HG03097 (cell line): ENCODE measurements around the gene MDN1.
"Not testable (repeated sequence)": the region's sequence is repeated elsewhere in the genome, so short reads cannot be mapped to it uniquely, and the experiment has no call there.

ENCODE experiments used
- ATAC-seq: cut with Tn5 transposase; IDR thresholded peaks from one replicate; pipeline ENCODE4 v1.9.1; 2021; ENCODE audit not compliant: unreplicated experiment, low FRiP score

Gene MDN1

DNA sequence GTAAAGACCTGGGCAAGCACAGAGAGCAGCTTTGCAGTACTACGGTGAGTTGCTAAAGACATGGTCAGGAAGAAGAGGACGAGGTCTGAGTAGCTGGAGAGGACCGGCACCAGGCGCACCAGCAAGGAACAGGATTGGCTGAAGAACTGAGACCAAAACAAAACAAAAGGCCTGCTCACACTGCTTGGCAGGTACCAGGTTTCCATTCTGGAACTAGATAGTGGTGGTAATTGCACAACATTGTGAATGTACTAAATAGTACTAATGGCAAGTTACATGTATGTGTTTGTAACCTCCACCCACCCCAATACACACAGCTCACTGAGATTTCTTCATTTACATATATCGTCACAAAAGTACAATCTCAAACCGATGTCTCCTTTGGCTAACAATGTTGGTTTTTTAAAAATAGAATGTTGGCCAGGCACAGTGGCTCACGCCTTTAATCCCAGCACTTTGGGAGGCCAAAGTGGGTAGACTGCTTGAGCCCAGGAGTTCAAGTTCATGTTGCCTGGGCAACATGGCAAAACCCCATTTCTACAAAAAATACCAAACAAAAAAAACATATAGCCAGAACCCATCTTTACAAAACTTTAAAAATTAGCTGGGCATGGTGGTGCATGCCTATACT lies 148.5 kb downstream of the MDN1 start:
- ATAC-seq = no peak

GRCh38 chr6:89669002-89669401 lies 150.6 kb downstream of the MDN1 start:
- ATAC-seq = no peak

DNA sequence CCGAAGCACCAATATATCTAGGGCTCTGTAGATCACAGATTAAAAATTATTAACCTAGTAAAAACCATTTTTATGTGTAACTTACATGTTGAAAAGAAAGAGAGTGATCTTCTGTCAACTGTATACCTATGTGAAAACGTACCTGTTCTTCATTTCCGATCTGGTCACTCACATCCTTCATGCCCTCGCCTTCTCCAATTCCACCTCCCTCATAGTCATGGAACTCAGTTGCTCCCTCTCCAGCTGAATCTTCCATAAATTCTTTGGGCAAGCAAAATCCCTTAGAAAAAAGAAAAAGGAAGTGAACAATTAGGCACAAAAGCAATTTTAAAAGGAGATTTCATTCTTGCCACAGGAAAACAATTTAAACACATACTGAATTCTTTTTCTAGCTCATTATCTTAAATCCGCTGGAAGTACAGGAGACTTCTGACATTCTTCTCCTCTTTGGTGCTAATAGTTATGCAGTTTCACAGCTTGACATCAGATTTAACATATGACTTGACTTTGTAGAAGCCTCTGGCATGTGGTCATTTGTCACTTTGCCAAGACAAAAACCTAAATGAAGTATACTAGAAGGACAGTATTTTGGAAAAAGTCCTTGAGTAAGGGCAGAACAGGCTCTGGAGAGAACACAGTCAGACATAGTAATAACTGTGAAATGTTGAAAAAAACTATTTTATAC lies 151.6 kb downstream of the MDN1 start:
- ATAC-seq = no peak

DNA sequence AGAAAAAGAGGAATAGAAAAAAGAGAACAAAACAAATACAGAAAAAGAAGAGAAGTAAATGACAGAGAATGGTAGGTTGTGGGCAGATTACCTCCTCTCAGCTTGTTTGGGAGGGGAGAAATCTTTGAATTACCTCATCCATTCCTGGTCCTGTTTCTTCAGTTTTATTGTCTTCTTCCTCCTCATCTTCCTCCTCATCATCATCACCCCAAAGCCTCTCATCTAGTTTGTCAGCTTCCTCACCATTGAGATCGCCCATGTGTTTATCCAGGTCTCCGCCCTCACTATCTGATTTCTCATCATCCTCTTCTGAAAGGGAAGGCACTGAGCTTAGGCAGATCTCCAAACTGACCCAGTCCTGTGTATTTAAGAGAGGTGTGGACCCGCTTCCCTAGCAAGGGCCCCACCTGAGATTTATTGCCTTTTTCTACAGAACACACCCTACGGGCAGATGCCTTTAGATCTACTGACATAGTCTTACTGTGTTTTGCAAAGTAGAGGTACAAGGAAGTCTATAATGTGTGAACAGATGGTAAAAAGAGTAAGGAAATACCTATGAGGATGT lies 156.9 kb downstream of the MDN1 start:
- ATAC-seq = no peak

DNA sequence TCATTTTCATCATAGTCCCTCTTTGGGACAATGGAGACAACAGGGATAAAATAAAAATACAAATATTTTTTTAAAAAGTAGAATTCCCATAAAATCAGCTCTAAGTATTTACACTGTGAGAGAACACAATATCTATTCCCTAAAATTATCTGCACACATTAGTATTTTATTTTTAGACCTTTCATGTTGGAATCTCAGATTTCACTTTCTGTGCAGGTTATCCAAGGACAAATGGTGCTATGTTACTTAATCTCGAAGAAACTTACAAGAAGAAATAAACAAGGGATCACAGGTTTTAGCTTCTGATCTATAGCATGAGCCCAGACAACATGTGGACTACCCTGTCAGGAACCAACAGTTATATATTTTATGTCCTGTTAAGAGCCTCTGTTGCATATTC lies 158.0 kb downstream of the MDN1 start:
- ATAC-seq = no peak

DNA sequence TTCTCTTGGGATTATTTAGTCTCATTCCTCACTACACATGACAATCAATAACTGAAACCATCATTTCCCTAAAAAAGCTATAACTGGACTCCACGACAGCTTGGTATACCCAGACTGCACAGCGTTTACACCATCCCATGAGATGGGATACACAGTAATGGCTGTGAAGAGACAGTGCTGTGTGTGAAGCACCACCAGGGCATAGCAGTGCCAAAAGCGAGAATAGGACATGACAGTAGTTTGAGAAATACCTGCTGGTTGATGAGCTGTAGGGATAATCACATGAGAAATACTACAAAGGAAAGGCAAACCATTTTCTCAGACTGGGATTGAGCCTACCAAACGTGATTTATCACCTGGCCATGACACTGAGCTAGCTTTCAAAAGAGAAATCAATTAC lies 158.6 kb downstream of the MDN1 start:
- ATAC-seq = no peak

GRCh38 chr6:89657445-89658158 lies 162.0 kb downstream of the MDN1 start:
- ATAC-seq = no peak

- no peak for ATAC-seq
Measured at GRCh38 chr6:89655122-89655521, 164.5 kb downstream of the MDN1 start.

DNA sequence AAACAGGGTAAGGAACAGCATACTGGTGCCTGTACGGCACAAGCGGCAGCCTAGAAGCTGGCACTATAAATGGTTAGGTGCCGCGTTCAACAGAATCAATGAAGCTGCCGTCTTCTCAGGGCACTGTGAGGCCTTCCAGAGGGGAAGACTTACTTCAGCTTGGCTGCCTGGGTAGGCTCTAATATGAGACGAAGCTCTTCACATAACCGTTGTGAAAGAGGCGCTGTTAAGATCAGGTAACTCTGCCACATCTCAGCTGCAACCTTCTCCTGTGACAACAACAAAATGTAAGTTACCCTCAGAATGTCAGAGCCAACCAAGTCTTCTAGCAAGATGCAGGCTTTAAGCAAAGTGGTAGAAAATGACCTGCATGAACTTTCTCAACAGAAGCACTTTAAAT lies 169.0 kb downstream of the MDN1 start:
- ATAC-seq = no peak

GRCh38 chr6:89649682-89650081 lies 169.9 kb downstream of the MDN1 start:
- no peak for ATAC-seq

DNA sequence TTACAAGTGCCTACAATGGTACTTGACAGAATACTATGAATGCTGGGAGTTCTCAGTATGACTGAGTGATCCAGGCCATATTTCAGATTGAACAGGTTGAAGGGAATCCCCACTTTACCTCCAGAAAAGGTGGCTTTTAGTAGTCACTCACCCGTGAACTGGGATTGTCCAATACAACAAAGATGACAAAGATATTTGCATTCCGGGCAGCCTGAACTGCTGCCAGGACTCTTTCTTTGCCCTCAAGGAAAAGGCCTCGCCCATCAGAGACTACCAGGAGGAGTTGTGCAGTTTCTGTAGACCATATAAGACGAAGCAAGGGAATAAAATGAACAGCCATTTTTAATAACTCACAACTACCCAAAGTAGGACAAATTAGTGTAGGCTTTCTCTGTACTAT lies 174.7 kb downstream of the MDN1 start:
- no peak for ATAC-seq

GRCh38 chr6:89643406-89643805 lies 176.2 kb downstream of the MDN1 start:
- ATAC-seq = no peak

DNA sequence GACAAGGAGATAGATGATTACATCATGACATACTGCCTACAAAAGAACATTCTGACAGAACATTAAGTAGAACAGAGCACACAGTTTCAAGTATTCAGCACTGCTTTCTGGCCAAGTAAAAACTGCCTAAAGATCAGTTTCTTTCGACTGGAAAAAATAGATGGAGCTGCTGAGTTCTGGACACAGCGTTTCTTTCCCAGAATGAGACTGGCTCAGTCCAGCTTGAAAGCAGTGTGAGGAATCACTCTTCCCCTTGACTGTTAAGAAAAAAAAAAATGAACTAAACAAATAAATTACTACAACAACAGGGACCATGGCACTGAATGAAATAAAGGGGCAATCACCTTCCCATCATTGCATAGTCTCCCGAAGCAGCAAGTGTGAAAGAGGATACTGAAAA lies 176.6 kb downstream of the MDN1 start:
- no peak for ATAC-seq

DNA sequence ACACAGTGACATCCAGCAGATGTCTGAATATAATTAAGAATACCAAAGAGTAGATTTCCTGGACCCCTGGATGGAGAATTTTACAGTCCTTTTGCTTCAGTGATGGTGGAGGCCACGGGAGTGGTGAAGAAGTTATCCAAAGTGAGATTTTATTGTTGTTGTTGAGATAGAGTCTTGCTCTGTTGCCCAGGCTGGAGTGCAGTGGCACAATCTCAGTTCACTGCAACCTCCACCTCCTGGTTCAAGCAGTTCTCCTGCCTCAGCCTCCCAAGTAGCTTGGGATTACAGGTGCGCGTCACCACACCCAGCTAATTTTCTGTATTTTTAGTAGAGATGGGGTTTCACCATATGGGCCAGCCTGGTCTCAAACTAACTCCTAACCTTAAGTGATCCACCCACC lies 178.0 kb downstream of the MDN1 start:
- not testable (repeated sequence) for ATAC-seq

DNA sequence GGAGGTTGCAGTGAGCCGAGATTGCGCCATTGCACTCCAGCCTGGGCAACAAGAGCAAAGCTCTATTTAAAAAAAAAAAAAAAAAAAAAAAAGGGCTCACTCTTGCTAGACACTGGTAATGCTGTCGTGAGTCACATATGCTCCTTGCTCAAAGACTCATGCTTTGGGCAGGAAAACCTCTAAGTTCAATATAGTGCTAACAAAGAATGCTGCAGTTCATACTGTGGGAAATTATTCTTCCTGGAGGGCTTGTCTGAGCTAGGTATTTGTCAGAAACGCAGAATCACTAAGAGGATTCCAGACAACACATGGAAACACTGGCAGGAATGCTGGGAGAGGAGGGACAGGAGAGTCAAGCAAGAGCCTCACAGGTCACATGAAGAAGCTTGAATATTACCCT lies 178.8 kb downstream of the MDN1 start:
- ATAC-seq = no peak

- ATAC-seq = peak; percentile 98
Measured at GRCh38 chr6:89638320-89639195, 181.0 kb downstream of the MDN1 start, which contains the start of gene LYRM2. LYRM2 (minus strand) TSS chr6:89638747; CDS start chr6:89638716, 31 bp downstream.

DNA sequence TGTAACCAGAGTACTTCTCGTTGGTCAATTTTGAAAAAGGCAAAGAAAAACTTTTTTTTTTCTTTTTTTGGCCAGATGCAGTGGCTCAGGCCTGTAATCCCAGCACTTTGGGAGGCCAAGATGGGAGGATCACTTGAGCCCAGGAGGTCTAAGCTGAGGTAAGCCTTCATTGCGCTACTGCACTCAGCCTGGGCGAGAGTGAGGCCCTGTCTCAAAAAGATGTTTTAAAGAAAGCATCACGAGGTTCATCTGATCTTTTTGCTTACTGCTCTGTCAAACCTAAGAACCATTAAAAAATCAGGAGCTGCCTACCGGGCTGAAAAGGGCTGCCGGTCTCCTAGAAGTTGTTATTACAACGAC lies 181.7 kb downstream of the MDN1 start:
- no peak for ATAC-seq

DNA sequence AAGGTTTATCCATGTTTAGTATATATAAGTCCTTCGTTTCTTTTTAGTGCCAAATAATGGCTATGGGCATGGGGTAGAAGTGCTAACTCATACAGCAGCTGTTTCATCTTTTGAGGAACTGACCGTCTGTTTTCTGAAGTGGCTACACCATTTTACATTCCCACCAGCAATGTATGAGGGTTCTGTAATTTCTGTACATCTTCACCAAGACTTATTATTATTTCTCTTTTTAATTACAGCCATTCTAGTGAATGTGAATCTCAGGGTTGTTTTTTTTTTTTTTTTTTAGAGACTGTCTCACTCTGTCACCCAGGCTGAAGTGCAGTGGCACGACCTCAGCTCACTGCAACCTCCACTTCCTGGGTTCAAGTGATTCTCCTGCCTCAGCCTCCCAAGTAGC lies 183.2 kb downstream of the MDN1 start:
- ATAC-seq = not testable (repeated sequence)

- ATAC-seq = no peak
Measured at GRCh38 chr6:89630488-89630887, 189.1 kb downstream of the MDN1 start.

DNA sequence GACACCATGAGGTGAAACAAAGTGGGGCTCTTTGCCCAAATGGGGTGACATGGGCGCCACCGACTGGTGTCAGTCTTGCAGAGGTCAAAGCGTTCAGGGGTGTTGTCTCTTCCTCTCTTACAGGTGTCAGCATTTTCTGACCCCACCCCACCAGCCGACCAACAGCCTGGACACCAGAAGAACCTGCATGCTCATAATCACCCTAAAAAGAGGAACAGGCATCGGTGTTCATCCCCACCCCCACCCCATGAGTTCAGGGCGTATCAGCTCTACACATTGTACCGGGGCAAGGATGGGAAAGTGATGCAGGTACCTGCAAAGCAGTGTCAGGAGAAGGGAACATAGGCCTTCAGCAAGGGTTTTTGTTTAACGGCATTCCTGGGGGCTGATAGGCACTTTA lies 195.8 kb downstream of the MDN1 start:
- ATAC-seq = no peak

DNA sequence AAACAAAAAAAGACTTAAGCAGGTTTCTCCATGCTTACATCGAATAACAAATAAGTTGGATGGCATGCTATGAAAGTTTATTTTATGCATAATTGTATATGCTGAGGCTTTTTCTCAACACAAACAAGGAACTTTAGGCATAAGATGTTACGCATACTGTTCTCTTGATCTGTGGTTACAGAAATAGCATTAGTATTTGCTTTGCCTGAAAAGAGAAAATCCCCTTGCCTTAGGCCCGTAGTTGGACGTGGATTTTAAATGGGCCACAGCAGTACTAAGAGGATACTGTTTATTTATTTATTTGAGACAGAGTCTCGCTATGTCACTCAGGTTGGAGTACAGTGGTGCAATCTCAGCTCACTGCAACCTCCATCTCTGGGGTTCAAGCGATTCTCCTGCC lies 200.0 kb downstream of the MDN1 start:
- ATAC-seq = no peak
